Astrocyte (in vitro differentiated cells and primary cell): ENCODE results near the gene ABCG8.

Source experiments
- EZH2 ChIP-seq: IDR thresholded peaks from 2 replicates; pipeline ENCODE4 v1.6.1; 2012; ENCODE audit warnings: mild to moderate bottlenecking, low read length, inconsistent platforms; ENCODE audit not compliant: insufficient read depth
- TF ChIP-seq, protein P1 (sequence below): IDR thresholded peaks from 2 replicates; pipeline ENCODE4 v1.5.1; 2011; ENCODE audit warnings: low read depth, mild to moderate bottlenecking, inconsistent platforms, low read length, moderate library complexity; ENCODE audit not compliant: insufficient read depth

DNA sequence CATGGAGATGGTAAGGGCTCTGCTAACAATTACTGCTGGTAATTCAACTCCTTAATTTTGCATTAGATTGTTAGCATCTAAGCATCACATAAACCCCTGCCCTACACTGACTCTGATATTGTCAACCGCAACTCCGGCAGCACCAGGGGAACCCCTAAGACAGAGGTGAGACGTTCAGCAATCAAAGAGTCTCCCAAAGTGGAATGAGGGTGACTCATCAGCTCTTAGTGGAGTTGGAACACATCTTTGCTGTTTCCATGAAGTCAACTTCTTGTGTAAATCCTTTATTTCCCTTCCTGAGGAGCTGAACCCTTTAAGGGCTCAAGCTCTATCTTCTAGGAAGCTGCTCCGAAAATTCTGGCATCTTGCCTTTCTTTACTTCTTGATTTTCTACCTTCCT is 52.1 kb downstream of the ABCG8 start:
- TF ChIP-seq, protein P1, sequence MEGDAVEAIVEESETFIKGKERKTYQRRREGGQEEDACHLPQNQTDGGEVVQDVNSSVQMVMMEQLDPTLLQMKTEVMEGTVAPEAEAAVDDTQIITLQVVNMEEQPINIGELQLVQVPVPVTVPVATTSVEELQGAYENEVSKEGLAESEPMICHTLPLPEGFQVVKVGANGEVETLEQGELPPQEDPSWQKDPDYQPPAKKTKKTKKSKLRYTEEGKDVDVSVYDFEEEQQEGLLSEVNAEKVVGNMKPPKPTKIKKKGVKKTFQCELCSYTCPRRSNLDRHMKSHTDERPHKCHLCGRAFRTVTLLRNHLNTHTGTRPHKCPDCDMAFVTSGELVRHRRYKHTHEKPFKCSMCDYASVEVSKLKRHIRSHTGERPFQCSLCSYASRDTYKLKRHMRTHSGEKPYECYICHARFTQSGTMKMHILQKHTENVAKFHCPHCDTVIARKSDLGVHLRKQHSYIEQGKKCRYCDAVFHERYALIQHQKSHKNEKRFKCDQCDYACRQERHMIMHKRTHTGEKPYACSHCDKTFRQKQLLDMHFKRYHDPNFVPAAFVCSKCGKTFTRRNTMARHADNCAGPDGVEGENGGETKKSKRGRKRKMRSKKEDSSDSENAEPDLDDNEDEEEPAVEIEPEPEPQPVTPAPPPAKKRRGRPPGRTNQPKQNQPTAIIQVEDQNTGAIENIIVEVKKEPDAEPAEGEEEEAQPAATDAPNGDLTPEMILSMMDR: no peak
- no peak for TF ChIP-seq EZH2
